ENCODE measurements around the gene ADAM23.

DNA sequence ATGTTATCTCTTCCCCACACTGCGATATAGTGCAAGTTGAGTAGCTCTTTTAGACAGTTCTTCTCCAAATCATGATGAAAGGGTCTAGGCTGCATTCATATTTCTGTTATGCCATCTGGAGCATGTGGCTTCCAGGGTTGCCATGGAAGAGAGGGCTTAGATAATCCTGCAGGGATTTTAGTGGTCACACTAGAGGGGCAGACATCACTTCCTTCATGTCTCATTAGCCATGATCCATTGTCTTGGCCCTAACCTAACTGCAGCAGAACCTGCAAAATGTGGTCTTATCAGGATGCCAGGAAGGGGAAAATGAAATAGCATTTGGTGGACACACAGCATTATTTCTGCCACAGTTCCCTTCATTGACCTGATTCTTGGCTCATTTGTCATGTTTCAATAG lies 83.1 kb downstream of the ADAM23 start:
- TF ChIP-seq AKAP8 (CRISPR knock-in tag; IDR thresholded peaks at IDR 0.05) (no peak), BHLHE40 (IDR thresholded peaks at IDR 0.05; ENCODE audit: low read length) (no peak), FOXA3 (CRISPR knock-in tag; IDR thresholded peaks at IDR 0.05) (no peak), SP1 (IDR thresholded peaks at IDR 0.05) (no peak), SP1 (CRISPR knock-in tag; IDR thresholded peaks at IDR 0.05) (no peak), POLR2A (IDR thresholded peaks at IDR 0.05; ENCODE audit: insufficient read depth in 1 of 2, low read depth in 2 of 2, low read length in 2 of 2) (no peak)
- TF ChIP-seq, protein P1, sequence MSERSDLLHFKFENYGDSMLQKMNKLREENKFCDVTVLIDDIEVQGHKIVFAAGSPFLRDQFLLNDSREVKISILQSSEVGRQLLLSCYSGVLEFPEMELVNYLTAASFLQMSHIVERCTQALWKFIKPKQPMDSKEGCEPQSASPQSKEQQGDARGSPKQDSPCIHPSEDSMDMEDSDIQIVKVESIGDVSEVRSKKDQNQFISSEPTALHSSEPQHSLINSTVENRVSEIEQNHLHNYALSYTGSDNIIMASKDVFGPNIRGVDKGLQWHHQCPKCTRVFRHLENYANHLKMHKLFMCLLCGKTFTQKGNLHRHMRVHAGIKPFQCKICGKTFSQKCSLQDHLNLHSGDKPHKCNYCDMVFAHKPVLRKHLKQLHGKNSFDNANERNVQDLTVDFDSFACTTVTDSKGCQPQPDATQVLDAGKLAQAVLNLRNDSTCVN (CRISPR knock-in tag; IDR thresholded peaks at IDR 0.05; ENCODE audit: borderline replicate concordance) = no peak
- TF ChIP-seq, protein P2, sequence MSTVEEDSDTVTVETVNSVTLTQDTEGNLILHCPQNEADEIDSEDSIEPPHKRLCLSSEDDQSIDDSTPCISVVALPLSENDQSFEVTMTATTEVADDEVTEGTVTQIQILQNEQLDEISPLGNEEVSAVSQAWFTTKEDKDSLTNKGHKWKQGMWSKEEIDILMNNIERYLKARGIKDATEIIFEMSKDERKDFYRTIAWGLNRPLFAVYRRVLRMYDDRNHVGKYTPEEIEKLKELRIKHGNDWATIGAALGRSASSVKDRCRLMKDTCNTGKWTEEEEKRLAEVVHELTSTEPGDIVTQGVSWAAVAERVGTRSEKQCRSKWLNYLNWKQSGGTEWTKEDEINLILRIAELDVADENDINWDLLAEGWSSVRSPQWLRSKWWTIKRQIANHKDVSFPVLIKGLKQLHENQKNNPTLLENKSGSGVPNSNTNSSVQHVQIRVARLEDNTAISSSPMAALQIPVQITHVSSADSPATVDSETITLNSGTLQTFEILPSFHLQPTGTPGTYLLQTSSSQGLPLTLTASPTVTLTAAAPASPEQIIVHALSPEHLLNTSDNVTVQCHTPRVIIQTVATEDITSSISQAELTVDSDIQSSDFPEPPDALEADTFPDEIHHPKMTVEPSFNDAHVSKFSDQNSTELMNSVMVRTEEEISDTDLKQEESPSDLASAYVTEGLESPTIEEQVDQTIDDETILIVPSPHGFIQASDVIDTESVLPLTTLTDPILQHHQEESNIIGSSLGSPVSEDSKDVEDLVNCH (CRISPR knock-in tag; IDR thresholded peaks at IDR 0.05) = no peak

All from HepG2 (cell line).